ENCODE measurements around the gene HPCAL4. TPM values are rescaled to one million over a fixed set of nuclear protein-coding genes. Genes with fewer than 3 reads are reported as not detected.

Gene HPCAL4
- total and polyA plus RNA-seq, 7 donors: 0.16 to 1.1 (median 0.83) TPM; not detected in 2

DNA sequence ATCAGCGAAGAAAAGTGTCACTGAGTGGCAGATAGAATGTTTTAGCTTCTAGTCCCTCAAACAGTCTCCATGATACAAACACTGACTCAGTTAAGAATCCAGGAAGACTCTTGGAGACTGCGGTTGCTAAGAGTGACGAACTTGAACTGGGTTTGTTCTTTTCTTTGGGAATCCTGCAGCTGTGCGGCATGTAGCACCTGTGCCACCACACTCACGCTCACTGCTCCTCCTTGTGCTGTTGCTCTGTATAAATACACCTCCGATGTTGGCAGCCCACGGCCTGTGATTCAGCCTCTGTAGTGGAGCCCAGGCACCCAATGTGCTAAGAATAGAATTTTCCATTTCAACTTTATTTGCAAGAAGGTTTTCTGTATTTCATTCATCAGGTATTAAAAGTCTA, 41.9 kb upstream of the HPCAL4 start:
- no peak overlapping the region for H3K4me3 ChIP-seq
- peaks cover under 1 to 27% (median 7%) of the 10 kb centered on the region in 3 donors for H3K27me3 ChIP-seq
- TF ChIP-seq, protein P1, sequence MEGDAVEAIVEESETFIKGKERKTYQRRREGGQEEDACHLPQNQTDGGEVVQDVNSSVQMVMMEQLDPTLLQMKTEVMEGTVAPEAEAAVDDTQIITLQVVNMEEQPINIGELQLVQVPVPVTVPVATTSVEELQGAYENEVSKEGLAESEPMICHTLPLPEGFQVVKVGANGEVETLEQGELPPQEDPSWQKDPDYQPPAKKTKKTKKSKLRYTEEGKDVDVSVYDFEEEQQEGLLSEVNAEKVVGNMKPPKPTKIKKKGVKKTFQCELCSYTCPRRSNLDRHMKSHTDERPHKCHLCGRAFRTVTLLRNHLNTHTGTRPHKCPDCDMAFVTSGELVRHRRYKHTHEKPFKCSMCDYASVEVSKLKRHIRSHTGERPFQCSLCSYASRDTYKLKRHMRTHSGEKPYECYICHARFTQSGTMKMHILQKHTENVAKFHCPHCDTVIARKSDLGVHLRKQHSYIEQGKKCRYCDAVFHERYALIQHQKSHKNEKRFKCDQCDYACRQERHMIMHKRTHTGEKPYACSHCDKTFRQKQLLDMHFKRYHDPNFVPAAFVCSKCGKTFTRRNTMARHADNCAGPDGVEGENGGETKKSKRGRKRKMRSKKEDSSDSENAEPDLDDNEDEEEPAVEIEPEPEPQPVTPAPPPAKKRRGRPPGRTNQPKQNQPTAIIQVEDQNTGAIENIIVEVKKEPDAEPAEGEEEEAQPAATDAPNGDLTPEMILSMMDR (IDR thresholded peaks at IDR 0.05): no peak
- TF ChIP-seq POLR2AphosphoS5 (IDR thresholded peaks at IDR 0.05): no peak
- TF ChIP-seq EP300 (IDR thresholded peaks at IDR 0.05): no peak
- TF ChIP-seq POLR2A (IDR thresholded peaks at IDR 0.05): no peak
- peaks cover 0 to 8% (median 4%) of the 10 kb centered on the region in 4 donors for H3K4me1 ChIP-seq
- H3K9me3 ChIP-seq: no peaks in the 10 kb centered on the region
- WGBS, 2 donors: 49 to 64% methylated on average over 7 of the region's 7 CpGs
- H3K36me3 ChIP-seq: no peaks in the 10 kb centered on the region
- no peak overlapping the region for H3K27ac ChIP-seq
- intact Hi-C loops (cut with DNase I): no loop called here
- DNase-seq: no peak

- no peak for TF ChIP-seq EP300 (IDR thresholded peaks at IDR 0.05)
- TF ChIP-seq POLR2A (IDR thresholded peaks at IDR 0.05): no peak
- TF ChIP-seq, protein P1 (IDR thresholded peaks at IDR 0.05): no peak
- no peak for TF ChIP-seq POLR2AphosphoS5 (IDR thresholded peaks at IDR 0.05)
- WGBS, 2 donors: 42 to 56% methylated on average over 3 of the region's 3 CpGs
- Histone ChIP-seq H3K27ac (no peak overlapping the region), H3K4me1 (peaks cover 0 to 8% (median 3%) of the 10 kb centered on the region in 4 donors), H3K9me3 (no peaks in the 10 kb centered on the region), H3K4me3 (no peak overlapping the region), H3K27me3 (peaks cover 5 to 32% (median 12%) of the 10 kb centered on the region in 3 donors), H3K36me3 (no peaks in the 10 kb centered on the region)
- no peak for DNase-seq
- intact Hi-C loops (cut with DNase I): no loop called here
Observed at GRCh38 chr1:39732730-39733129, 41.5 kb upstream of the HPCAL4 start.

DNA sequence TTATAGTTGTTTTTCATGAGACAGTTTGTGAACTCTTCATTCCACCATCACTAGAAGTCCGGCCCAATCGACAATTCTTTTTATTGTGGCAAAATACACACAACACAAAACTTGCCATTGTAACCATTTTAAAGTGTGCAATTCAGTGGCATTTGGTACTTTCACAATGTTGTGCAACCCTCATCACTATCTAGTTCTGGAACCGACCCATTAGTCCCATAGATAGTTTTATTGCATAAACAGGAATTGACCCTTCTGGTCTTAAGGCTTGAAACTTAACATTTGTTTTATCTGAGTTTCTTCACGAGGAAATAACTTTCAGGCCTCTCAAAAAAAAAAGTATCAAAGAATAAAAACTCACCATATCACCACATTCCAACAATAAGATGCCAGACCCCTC, 38.6 kb upstream of the HPCAL4 start:
- no peak for DNase-seq
- TF ChIP-seq, protein P1 (IDR thresholded peaks at IDR 0.05): no peak
- TF ChIP-seq EP300 (IDR thresholded peaks at IDR 0.05) (no peak), POLR2A (IDR thresholded peaks at IDR 0.05) (no peak), POLR2AphosphoS5 (IDR thresholded peaks at IDR 0.05) (no peak)
- H3K9me3 ChIP-seq: no peaks in the 10 kb centered on the region
- no peak overlapping the region for H3K4me3 ChIP-seq
- H3K36me3 ChIP-seq: no peaks in the 10 kb centered on the region
- WGBS, 2 donors: 32 to 62% methylated on average over 4 of the region's 4 CpGs
- intact Hi-C loops (cut with DNase I): no loop called here
- peaks cover 7 to 51% (median 18%) of the 10 kb centered on the region in 3 donors for H3K27me3 ChIP-seq
- no peak overlapping the region for H3K27ac ChIP-seq
- peaks cover 0 to 8% (median 3%) of the 10 kb centered on the region in 4 donors for H3K4me1 ChIP-seq

- intact Hi-C loops (cut with DNase I): no loop called here
- Histone ChIP-seq H3K36me3 (no peaks in the 10 kb centered on the region), H3K27ac (no peak overlapping the region), H3K4me1 (peaks cover 0 to 8% (median 3%) of the 10 kb centered on the region in 4 donors), H3K4me3 (no peak overlapping the region), H3K9me3 (no peaks in the 10 kb centered on the region), H3K27me3 (peaks cover 7 to 51% (median 18%) of the 10 kb centered on the region in 3 donors)
- WGBS, 2 donors: 58 to 65% methylated on average over 3 of the region's 3 CpGs
- DNase-seq: no peak
- TF ChIP-seq EP300 (IDR thresholded peaks at IDR 0.05) (no peak), POLR2A (IDR thresholded peaks at IDR 0.05) (no peak), POLR2AphosphoS5 (IDR thresholded peaks at IDR 0.05) (no peak)
- TF ChIP-seq, protein P1 (IDR thresholded peaks at IDR 0.05): no peak
Observed at GRCh38 chr1:39729030-39729429, 37.8 kb upstream of the HPCAL4 start.

DNA sequence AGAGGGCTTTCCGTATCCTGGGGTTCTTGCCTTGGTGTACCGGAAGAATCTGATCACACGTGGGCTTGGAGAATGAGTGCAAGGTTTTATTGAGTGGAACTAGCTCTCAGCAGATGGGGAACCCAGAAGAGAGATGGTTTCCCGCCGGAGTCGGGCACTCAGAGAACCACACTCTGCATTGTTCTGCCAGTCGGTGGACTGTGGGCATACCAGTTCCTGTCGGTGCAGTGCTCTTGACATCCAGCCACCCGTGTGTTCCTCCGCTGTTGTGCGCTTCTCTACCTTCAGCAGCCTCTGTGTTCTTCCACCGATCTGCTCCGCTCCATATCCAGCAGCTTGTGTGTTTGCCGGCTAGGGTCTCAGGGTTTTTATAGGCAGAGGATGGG, 36.7 kb upstream of the HPCAL4 start:
- Histone ChIP-seq H3K27ac (no peak overlapping the region), H3K9me3 (no peaks in the 10 kb centered on the region), H3K4me3 (no peak overlapping the region), H3K36me3 (no peaks in the 10 kb centered on the region), H3K4me1 (peaks cover 0 to under 1% (median 0%) of the 10 kb centered on the region in 4 donors), H3K27me3 (peaks cover 7 to 51% (median 18%) of the 10 kb centered on the region in 3 donors)
- no peak for TF ChIP-seq POLR2AphosphoS5 (IDR thresholded peaks at IDR 0.05)
- 66 to 73% methylated on average over 14 of the region's 14 CpGs for WGBS, 2 donors
- DNase-seq: no peak
- intact Hi-C loops (cut with DNase I): no loop called here

All from sigmoid colon (tissue), 7 donors.